ENCODE data around the gene AFP.

GRCh38 chr4:73396993-73397972, 38.7 kb upstream of the AFP start:
- TF ChIP-seq CTCF (conservative IDR thresholded peaks at IDR 0.05; ENCODE audit: low read depth, low read length) (no peak), EZH2 (IDR thresholded peaks at IDR 0.05; ENCODE audit: borderline replicate concordance, low read depth, low read length, poor library complexity, severe bottlenecking) (no peak)

Data from A673 (cell line).